Myocyte (in vitro differentiated cells): ENCODE data around the gene MTG2. TPM values are rescaled to one million over a fixed set of nuclear protein-coding genes. Genes with fewer than 3 reads are reported as not detected.

Experiments used
- DNase-seq: peaks from one replicate; pipeline ENCODE4 v3.0.0-alpha.2; 2012; ENCODE audit warnings: low read depth
- total RNA-seq: library from RNA; depleted of rRNA; stranded (reverse); fragments of >200 nt; gene quantifications from 2 replicates; pipeline ENCODE4 v1.2.3, GENCODE V29; 2014

Gene MTG2
- total RNA-seq, 1 donor from 2014 or later: 39.5 TPM

DNA sequence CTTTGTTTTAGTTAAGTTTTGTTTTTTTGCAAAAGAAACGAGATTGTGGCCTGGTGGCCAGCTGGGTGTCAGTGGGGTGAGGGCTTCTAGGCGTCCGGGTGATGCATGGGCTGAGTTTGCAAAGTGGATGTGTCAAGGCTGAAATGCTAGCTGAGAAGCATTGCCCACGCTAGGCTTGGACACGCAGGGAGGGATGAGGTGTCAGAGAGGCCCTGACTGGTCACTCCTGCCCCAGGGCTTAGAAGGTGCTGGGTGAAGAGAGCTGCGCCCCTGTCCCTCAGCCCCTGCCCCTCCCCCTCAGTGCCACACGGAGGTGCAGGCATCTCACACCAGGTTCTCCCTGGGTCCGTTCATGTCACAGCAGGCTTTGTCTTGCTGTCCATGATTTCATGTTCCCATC is 63.6 kb downstream of the MTG2 start:
- no peak for DNase-seq

DNA sequence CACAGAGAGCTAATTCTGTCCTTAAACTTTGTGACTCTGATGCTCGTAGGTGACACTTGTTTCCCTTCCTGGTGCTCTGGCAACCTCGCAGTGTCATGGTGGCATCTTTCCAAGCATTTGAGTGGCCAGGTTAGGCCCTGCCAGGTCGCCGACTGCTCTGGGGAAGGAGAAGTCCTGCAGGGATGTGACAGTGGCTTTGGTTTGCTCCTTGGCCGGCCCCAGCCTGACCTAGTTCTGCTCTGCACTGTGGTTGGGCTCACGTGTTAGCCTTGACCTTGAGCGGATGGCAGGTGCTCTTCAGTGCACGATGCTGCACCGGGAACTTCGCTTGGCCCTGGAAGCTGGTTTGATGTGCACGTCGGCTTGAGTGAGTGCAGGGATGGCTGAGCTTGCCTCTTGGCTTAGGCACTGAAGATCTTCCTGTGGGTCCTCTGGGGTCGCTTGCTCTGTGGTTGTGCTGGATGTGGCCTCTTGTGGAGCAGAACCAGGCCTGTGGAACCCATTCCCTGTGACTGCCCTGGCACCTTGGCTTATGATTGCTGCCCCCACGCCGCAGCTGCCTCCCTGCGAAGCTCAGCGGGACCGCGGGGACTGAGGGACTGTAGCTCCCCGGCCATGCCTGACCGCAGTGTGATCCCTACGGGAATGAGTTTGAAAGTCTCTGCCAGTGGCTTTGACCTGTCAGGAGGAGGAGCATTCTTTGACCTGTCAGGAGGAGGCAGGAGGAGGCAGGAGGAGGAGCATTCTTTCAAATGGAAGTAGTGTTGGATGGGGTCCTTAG is 64.2 kb downstream of the MTG2 start:
- DNase-seq: no peak

DNA sequence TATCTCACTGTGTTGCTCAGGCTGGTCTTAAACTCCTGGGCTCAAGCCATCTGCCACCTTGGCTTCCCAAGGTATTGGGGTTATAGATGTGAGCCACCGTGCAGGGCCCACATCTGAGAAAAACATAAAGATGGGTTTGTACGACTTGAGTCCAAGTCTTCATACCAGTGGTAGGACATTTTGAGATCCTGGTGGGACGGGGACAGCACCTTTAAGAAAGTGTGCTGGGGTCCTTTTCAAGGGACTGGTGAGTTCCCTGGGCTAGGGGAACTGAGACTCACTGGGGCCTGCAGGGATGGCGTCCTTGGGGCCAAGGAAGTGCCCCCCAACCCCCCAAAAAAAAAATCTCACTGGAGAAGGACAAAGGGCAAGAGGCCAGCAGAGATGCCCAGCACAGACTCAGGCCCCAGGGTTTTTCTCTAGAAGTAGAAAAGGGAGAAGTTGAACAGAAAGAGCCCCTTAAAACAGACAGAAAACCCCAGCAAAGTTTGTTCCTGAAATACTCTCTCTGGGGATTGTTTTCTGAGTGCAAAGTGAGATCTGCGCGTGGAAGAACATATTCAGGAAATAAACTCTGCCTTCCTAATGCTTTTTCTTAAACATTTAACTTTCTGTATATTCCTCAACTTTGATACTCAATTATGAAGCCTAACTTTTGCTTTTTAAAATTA is 66.2 kb downstream of the MTG2 start:
- no peak for DNase-seq

DNA sequence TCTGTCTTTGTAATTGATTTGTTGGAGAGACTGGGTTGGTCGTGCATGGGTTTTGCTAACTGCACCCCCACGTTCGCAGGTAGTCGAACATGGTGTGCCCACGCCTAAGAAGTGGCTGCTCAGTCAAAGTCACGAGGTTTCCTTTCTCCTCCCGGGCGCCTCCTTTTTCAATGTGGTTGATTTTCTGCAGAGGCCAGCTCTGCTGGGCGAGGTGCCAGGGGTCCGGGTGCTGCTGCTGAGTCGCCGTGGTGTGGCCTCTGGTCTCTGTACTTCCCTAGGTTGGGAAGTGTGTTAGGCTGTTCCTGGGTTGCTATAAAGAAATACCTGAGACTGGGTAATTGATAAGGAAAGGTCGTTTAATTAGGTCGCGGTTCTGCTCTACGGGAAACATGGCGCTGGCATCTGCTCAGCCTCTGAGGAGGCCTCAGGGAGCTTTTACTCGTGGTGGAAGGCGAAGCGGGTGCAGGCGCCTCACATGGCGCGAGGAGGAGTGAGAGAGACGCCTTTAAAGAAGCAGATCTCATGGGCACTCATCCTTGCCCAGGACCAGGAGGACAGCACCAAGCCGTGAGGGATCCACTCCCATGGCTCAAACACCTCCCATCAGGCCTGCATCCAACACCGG is 69.6 kb downstream of the MTG2 start:
- peak; percentile 68 for DNase-seq

Other genes with a start within 250 kb of the MTG2 start
- 6.4 and 7.8 TPM in 2 replicates for gene TAF4, start 117.1 kb upstream of the MTG2 start, total RNA-seq
- gene LSM14B, start 60.6 kb upstream of the MTG2 start, total RNA-seq: 84.8 and 93.7 TPM in 2 replicates
- 334 and 371 TPM in 2 replicates for gene PSMA7, start 39.6 kb upstream of the MTG2 start, total RNA-seq
- 19.3 and 22.6 TPM in 2 replicates for gene SS18L1, start 39.3 kb upstream of the MTG2 start, total RNA-seq
- gene HRH3, start 37.2 kb downstream of the MTG2 start, total RNA-seq: 0.08 TPM in 1 of 2 replicates, not detected in the other
- 24.5 and 30.2 TPM in 2 replicates for gene OSBPL2, start 55.5 kb downstream of the MTG2 start, total RNA-seq
- gene ADRM1, start 120.0 kb downstream of the MTG2 start, total RNA-seq: 144 and 156 TPM in 2 replicates
- gene LAMA5, start 184.3 kb downstream of the MTG2 start, total RNA-seq: 90.5 and 173 TPM in 2 replicates
- gene RPS21, start 204.1 kb downstream of the MTG2 start, total RNA-seq: 610 and 2,016 TPM in 2 replicates
- 3.8 and 4.4 TPM in 2 replicates for gene CABLES2, start 224.3 kb downstream of the MTG2 start, total RNA-seq
- 0.05 and 0.10 TPM in 2 replicates for gene RBBP8NL, start 244.5 kb downstream of the MTG2 start, total RNA-seq